NCI-H146 (cell line): Measurements from ENCODE around the gene RTCA.
"Not testable (repeated sequence)": the region's sequence is repeated elsewhere in the genome, so short reads cannot be mapped to it uniquely, and the experiment has no call there.

Source experiments
- DNase-seq: peaks from one replicate; lab custom pipeline; 2025; lab: John Stamatoyannopoulos, UW

The RTCA gene

GRCh38 chr1:100261686-100262085, 4.3 kb upstream of the RTCA start:
- no peak for DNase-seq

- DNase-seq, result not testable (repeated sequence)
Measured at GRCh38 chr1:100264081-100264480, 1.9 kb upstream of the RTCA start.

GRCh38 chr1:100265562-100265930, 470 bp upstream of the RTCA start:
- DNase-seq, result peak; percentile 54

GRCh38 chr1:100266741-100267140, 725 bp downstream of the RTCA start:
- DNase-seq, result peak; percentile 38

- DNase-seq, result no peak
Measured at GRCh38 chr1:100267284-100267683, 1.3 kb downstream of the RTCA start.

- no peak for DNase-seq
Measured at GRCh38 chr1:100268202-100268601, 2.2 kb downstream of the RTCA start.

GRCh38 chr1:100277866-100278265, 11.8 kb downstream of the RTCA start:
- DNase-seq, result no peak

- DNase-seq, result no peak
Measured at GRCh38 chr1:100279358-100279923, 13.4 kb downstream of the RTCA start.

GRCh38 chr1:100279954-100280682, 14.1 kb downstream of the RTCA start:
- DNase-seq, result no peak

GRCh38 chr1:100284591-100284990, 18.6 kb downstream of the RTCA start:
- DNase-seq, result no peak

GRCh38 chr1:100287162-100287561, 21.1 kb downstream of the RTCA start:
- DNase-seq, result no peak

GRCh38 chr1:100290291-100290690, 24.3 kb downstream of the RTCA start:
- no peak for DNase-seq

- DNase-seq, result no peak
Measured at GRCh38 chr1:100292711-100293110, 26.7 kb downstream of the RTCA start.

GRCh38 chr1:100296140-100296539, 30.1 kb downstream of the RTCA start:
- DNase-seq, result no peak

GRCh38 chr1:100296997-100297396, 31.0 kb downstream of the RTCA start:
- not testable (repeated sequence) for DNase-seq

GRCh38 chr1:100298512-100298911, 32.5 kb downstream of the RTCA start:
- no peak for DNase-seq

- DNase-seq, result no peak
Measured at GRCh38 chr1:100299521-100300222, 33.7 kb downstream of the RTCA start.

- no peak for DNase-seq
Measured at GRCh38 chr1:100300691-100301090, 34.7 kb downstream of the RTCA start.

- no peak for DNase-seq
Measured at GRCh38 chr1:100302739-100303138, 36.7 kb downstream of the RTCA start.

- DNase-seq, result no peak
Measured at GRCh38 chr1:100304227-100304626, 38.2 kb downstream of the RTCA start.

- DNase-seq, result no peak
Measured at GRCh38 chr1:100304921-100305320, 38.9 kb downstream of the RTCA start.

GRCh38 chr1:100305954-100306353, 39.9 kb downstream of the RTCA start:
- no peak for DNase-seq

- no peak for DNase-seq
Measured at GRCh38 chr1:100306735-100307313, 40.8 kb downstream of the RTCA start.
